Osteoblast (primary cell): ENCODE results near the gene LRRC25. TPM values are rescaled to one million over a fixed set of nuclear protein-coding genes. Genes with fewer than 3 reads are reported as not detected.
"Not testable (repeated sequence)": the region's sequence is repeated elsewhere in the genome, so short reads cannot be mapped to it uniquely, and the experiment has no call there.

Source experiments
- DNase-seq: peaks from one replicate; pipeline ENCODE4 v3.0.0; 2011; ENCODE audit warnings: low spot score, mixed read lengths; ENCODE audit not compliant: insufficient read length; ENCODE audit errors: missing footprints
- H2AFZ ChIP-seq: 2 replicates; pipeline ENCODE4 v1.6.0; 2011; ENCODE audit warnings: mild to moderate bottlenecking, low read length
- H3K27ac ChIP-seq: 2 replicates; pipeline ENCODE4 v1.5.1; 2011; ENCODE audit warnings: mild to moderate bottlenecking, low read depth, low read length, moderate library complexity
- H3K27me3 ChIP-seq: 2 replicates; pipeline ENCODE4 v1.6.0; 2012; ENCODE audit warnings: mild to moderate bottlenecking, control low read depth, inconsistent platforms, low read length, moderate library complexity; ENCODE audit not compliant: insufficient read depth
- H3K36me3 ChIP-seq: 2 replicates; pipeline ENCODE4 v1.5.1; 2011; ENCODE audit warnings: mild to moderate bottlenecking, low read length, control low read depth, moderate library complexity; ENCODE audit not compliant: insufficient read depth
- H3K4me1 ChIP-seq: 2 replicates; pipeline ENCODE4 v1.5.1; 2011; ENCODE audit warnings: mild to moderate bottlenecking, low read length, control low read depth, moderate library complexity; ENCODE audit not compliant: insufficient read depth
- H3K4me2 ChIP-seq: 2 replicates; pipeline ENCODE4 v1.6.0; 2011; ENCODE audit warnings: mild to moderate bottlenecking, low read length; ENCODE audit not compliant: insufficient read depth
- H3K4me3 ChIP-seq: fragments of 200-600 bp; sonication (generic); 3 replicates; pipeline ENCODE4 v1.5.1; 2012; ENCODE audit warnings: mild to moderate bottlenecking, low read length, inconsistent platforms; ENCODE audit not compliant: insufficient read depth
- H3K79me2 ChIP-seq: 2 replicates; pipeline ENCODE4 v1.6.0; 2012; ENCODE audit warnings: mild to moderate bottlenecking, low read length, control low read depth, inconsistent platforms; ENCODE audit not compliant: insufficient read depth
- H3K9me3 ChIP-seq: 2 replicates; pipeline ENCODE4 v1.5.1; 2011; ENCODE audit warnings: low read depth, low read length, control low read depth
- H4K20me1 ChIP-seq: 2 replicates; pipeline ENCODE4 v1.6.0; 2012; ENCODE audit warnings: mild to moderate bottlenecking, low read length, control low read depth; ENCODE audit not compliant: insufficient read depth
- CTCF ChIP-seq: IDR thresholded peaks from 2 replicates; pipeline ENCODE4 v1.5.1; 2011; ENCODE audit warnings: mild to moderate bottlenecking, low read depth, low read length, moderate library complexity; ENCODE audit errors: extremely low read depth
- total RNA-seq: library from RNA; depleted of rRNA; stranded (reverse); fragments of >200 nt; gene quantifications from 2 replicates; pipeline ENCODE4 v1.2.3, GENCODE V29; 2012

Gene LRRC25
- total RNA-seq, 1 donor = 1.1 TPM

GRCh38 chr19:18385359-18385674 lies 12.1 kb downstream of the LRRC25 start:
- Histone ChIP-seq H3K27me3 (no peaks in the 10 kb centered on the region), H3K9me3 (no peaks in the 10 kb centered on the region), H3K4me1 (peaks cover 13% of the 10 kb centered on the region), H3K27ac (no peak overlapping the region), H3K79me2 (peaks cover 12% of the 10 kb centered on the region), H3K4me2 (no peak overlapping the region), H4K20me1 (no peaks in the 10 kb centered on the region), H3K36me3 (peaks cover 14% of the 10 kb centered on the region), H2AFZ (no peak overlapping the region), H3K4me3 (no peak overlapping the region)
- TF ChIP-seq CTCF = no peak
- no peak for DNase-seq

DNA sequence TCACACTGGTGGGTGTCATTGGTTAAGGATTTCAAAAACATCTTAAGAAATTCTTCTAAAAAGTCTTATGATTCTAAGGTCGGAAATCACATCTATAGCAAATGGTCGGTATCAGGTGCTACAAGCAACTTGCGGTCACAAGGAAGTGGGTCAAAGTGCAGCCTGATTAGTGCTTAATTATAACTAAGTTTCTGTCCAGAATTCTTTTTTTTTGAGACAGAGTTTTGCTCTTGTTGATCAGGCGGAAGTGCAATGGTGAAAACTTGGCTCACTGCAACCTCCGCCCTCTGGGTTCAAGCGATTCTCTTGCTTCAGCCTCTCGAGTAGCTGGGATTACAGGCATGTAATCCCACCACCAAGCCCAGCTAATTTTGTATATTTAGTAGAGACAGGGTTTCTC lies 12.6 kb downstream of the LRRC25 start:
- no peak overlapping the region for H3K4me2 ChIP-seq
- H3K79me2 ChIP-seq = peaks cover 12% of the 10 kb centered on the region
- H4K20me1 ChIP-seq = no peaks in the 10 kb centered on the region
- H3K4me3 ChIP-seq = no peak overlapping the region
- TF ChIP-seq CTCF = no peak
- DNase-seq = no peak
- no peaks in the 10 kb centered on the region for H3K9me3 ChIP-seq
- no peak overlapping the region for H2AFZ ChIP-seq
- peaks cover 16% of the 10 kb centered on the region for H3K4me1 ChIP-seq
- H3K36me3 ChIP-seq = peaks cover 13% of the 10 kb centered on the region
- H3K27me3 ChIP-seq = no peaks in the 10 kb centered on the region
- no peak overlapping the region for H3K27ac ChIP-seq

DNA sequence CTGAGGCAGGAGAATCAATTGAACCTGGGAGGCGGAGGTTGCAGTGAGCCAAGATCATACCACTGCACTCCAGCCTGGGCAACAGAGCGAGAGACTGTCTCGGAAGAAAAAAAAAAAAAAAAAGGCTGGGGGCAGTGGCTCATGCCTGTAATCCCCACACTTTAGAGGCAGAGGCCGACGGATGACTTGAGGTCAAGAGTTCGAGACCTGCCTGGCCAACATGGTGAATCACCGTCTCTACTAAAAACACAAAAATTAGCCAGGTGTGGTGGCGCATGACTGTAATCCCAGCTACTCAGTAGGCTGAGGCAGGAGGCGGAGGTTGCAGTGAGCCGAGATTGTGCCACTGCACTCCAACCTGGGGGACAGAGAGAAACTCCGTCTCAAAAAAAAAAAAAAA lies 13.8 kb downstream of the LRRC25 start:
- not testable (repeated sequence) for H3K4me3 ChIP-seq, H3K9me3 ChIP-seq, DNase-seq, H3K27ac ChIP-seq, H4K20me1 ChIP-seq, H3K4me2 ChIP-seq, H3K36me3 ChIP-seq, H2AFZ ChIP-seq, H3K27me3 ChIP-seq
- peaks cover 19% of the 10 kb centered on the region for H3K4me1 ChIP-seq
- peaks cover 12% of the 10 kb centered on the region for H3K79me2 ChIP-seq

GRCh38 chr19:18380843-18381242 lies 16.6 kb downstream of the LRRC25 start:
- no peaks in the 10 kb centered on the region for H3K27me3 ChIP-seq
- DNase-seq = no peak
- peak overlapping the region; percentile 17 for H2AFZ ChIP-seq
- H3K4me2 ChIP-seq = no peak overlapping the region
- H3K27ac ChIP-seq = peak overlapping the region; percentile 46
- H4K20me1 ChIP-seq = no peaks in the 10 kb centered on the region
- H3K9me3 ChIP-seq = no peaks in the 10 kb centered on the region
- H3K79me2 ChIP-seq = no peaks in the 10 kb centered on the region
- no peak for TF ChIP-seq CTCF
- H3K36me3 ChIP-seq = no peaks in the 10 kb centered on the region
- H3K4me3 ChIP-seq = no peak overlapping the region
- peaks cover 18% of the 10 kb centered on the region for H3K4me1 ChIP-seq
